Uterus (tissue), 2 donors: ENCODE data around the gene LRBA.

Source experiments
- POLR2A ChIP-seq, 2 donors: fragments of 450-650 bp; IDR thresholded peaks; one replicate each; pipeline ENCODE4 v1.6.1; 2016; ENCODE audit warnings: antibody characterized with exemption in 2 of 2, mild to moderate bottlenecking in 1 of 2, moderate library complexity in 1 of 2
- TF ChIP-seq, protein P1 (sequence below), 4 experiments: fragments of 200-600 bp in 2 of 4; fragments of 450-650 bp in 2 of 4; sonication (generic) in 2 of 4; IDR thresholded peaks; one replicate each; pipeline ENCODE4 v1.5.1; 2016 to 2019; ENCODE audit warnings: antibody characterized with exemption in 4 of 4, mild to moderate bottlenecking in 2 of 4, moderate library complexity in 1 of 4

DNA sequence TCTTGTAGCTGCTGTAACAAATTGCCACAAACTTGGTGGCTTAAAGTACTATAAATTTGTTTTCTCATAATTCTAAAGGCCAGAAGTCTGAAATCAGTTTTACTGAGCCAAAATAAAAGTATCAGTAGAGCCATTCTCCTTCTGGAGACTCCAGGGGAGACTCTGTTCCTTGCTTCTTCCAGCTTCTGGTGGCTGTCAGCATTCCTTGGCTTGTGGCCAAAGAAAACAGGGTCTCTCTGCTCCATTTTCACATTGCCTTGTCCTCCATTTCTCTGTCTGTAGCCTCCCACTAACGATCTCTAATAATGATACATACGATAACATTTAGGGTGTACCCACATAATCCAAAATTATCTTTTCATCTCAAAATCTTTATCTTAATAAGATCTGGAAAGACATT lies 232.8 kb downstream of the LRBA start:
- TF ChIP-seq, protein P1, sequence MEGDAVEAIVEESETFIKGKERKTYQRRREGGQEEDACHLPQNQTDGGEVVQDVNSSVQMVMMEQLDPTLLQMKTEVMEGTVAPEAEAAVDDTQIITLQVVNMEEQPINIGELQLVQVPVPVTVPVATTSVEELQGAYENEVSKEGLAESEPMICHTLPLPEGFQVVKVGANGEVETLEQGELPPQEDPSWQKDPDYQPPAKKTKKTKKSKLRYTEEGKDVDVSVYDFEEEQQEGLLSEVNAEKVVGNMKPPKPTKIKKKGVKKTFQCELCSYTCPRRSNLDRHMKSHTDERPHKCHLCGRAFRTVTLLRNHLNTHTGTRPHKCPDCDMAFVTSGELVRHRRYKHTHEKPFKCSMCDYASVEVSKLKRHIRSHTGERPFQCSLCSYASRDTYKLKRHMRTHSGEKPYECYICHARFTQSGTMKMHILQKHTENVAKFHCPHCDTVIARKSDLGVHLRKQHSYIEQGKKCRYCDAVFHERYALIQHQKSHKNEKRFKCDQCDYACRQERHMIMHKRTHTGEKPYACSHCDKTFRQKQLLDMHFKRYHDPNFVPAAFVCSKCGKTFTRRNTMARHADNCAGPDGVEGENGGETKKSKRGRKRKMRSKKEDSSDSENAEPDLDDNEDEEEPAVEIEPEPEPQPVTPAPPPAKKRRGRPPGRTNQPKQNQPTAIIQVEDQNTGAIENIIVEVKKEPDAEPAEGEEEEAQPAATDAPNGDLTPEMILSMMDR (IDR thresholded peaks at IDR 0.05): no peak
- no peak for TF ChIP-seq POLR2A (IDR thresholded peaks at IDR 0.05)
